ENCODE measurements around the gene CTNNA2.

GRCh38 chr2:79846878-79847277, 334.0 kb downstream of the CTNNA2 start:
- no peak for TF ChIP-seq POU6F1 (CRISPR knock-in tag; IDR thresholded peaks at IDR 0.05; ENCODE audit: borderline replicate concordance, low read depth)
- TF ChIP-seq TCF4 (CRISPR knock-in tag; IDR thresholded peaks at IDR 0.05; ENCODE audit: borderline replicate concordance) = no peak
- TF ChIP-seq ARNTL (CRISPR knock-in tag; IDR thresholded peaks at IDR 0.05; ENCODE audit: borderline replicate concordance, low read depth) = no peak
- TF ChIP-seq ZFP3 (CRISPR knock-in tag; IDR thresholded peaks at IDR 0.05) = no peak
- TF ChIP-seq ESRRG (CRISPR knock-in tag; IDR thresholded peaks at IDR 0.05) = no peak
- TF ChIP-seq PATZ1 (CRISPR knock-in tag; IDR thresholded peaks at IDR 0.05; ENCODE audit: borderline replicate concordance) = no peak
- no peak for TF ChIP-seq CSRNP3 (CRISPR knock-in tag; IDR thresholded peaks at IDR 0.05)
- TF ChIP-seq SNAI2 (CRISPR knock-in tag; IDR thresholded peaks at IDR 0.05) = no peak
- no peak for TF ChIP-seq ZC3H10 (CRISPR knock-in tag; IDR thresholded peaks at IDR 0.05)
